OCI-LY1 (cell line): ENCODE data around the gene CIC.

Experiments used
- CTCF ChIP-seq: fragments of 200-600 bp; sonication (generic), shearing (Covaris generic); IDR thresholded peaks from 2 replicates; pipeline ENCODE4 v1.5.1; 2017; ENCODE audit warnings: mild to moderate bottlenecking, antibody characterized with exemption, low read length, moderate library complexity, mixed read lengths
- EZH2 ChIP-seq: fragments of 200-600 bp; sonication (generic), shearing (Covaris generic); IDR thresholded peaks from 2 replicates; pipeline ENCODE4 v1.8.0; 2017; ENCODE audit warnings: borderline replicate concordance, mixed run types, mild to moderate bottlenecking, antibody characterized with exemption, low read length, moderate library complexity, mixed read lengths

- TF ChIP-seq CTCF (no peak), EZH2 (no peak)
These were observed 29.4 kb upstream of the CIC start for GRCh38 chr19:42239544-42240220.
